ENCODE results near the gene EMILIN3. TPM values are rescaled to one million over a fixed set of nuclear protein-coding genes. Genes with fewer than 3 reads are reported as not detected.

EMILIN3 gene
- polyA plus RNA-seq, 2 of the 4 experiments (the other 2 are of a cell fraction), result 0.06 to 0.58 TPM

GRCh38 chr20:41406896-41407444 lies 40.4 kb upstream of the EMILIN3 start:
- no peaks in the 10 kb centered on the region for H3K4me1 ChIP-seq

GRCh38 chr20:41406353-41406752 lies 39.7 kb upstream of the EMILIN3 start:
- H3K4me3 ChIP-seq, result no peak overlapping the region
- no peak overlapping the region for H3K27ac ChIP-seq
- POLR2A ChIA-PET, result no interaction called here
- FAIRE-seq, result no peak
- no peaks in the 10 kb centered on the region for H3K4me1 ChIP-seq
- no peak for TF ChIP-seq RFX5 (IDR thresholded peaks at IDR 0.05)
- TF ChIP-seq USF2 (IDR thresholded peaks at IDR 0.05), result no peak
- no peak for TF ChIP-seq FOXS1 (CRISPR knock-in tag; IDR thresholded peaks at IDR 0.05)
- TF ChIP-seq CBX2 (IDR thresholded peaks at IDR 0.05; ENCODE audit: borderline replicate concordance, low read depth), result no peak
- TF ChIP-seq EHF (CRISPR knock-in tag; IDR thresholded peaks at IDR 0.05), result no peak
- TF ChIP-seq ZSCAN20 (CRISPR knock-in tag; IDR thresholded peaks at IDR 0.05), result no peak
- TF ChIP-seq HOXB13 (CRISPR knock-in tag; IDR thresholded peaks at IDR 0.05; ENCODE audit: low read depth), result no peak
- no peak for TF ChIP-seq E2F6 (IDR thresholded peaks at IDR 0.05; ENCODE audit: borderline replicate concordance, low read depth)
- no peak for TF ChIP-seq FOSL2 (IDR thresholded peaks at IDR 0.05)
- no peak for TF ChIP-seq FOSL2 (CRISPR knock-in tag; IDR thresholded peaks at IDR 0.05)
- WGBS (ENCODE audit: missing lambda C conversion rate), result 90% methylated on average over 10 of the region's 10 CpGs
- DNase-seq (ENCODE audit: low read depth in 1 of 2, low spot score in 1 of 2), result no peak
- H3K9me3 ChIP-seq, result no peaks in the 10 kb centered on the region
- CTCF ChIA-PET, result interaction anchor here (1.3 kb wide), 1 partner anchor 234 kb away, joined by 3 read pairs; no protein-coding TSS in a partner anchor
- no peak for ATAC-seq
- no peak overlapping the region for H3K4me2 ChIP-seq

More at GRCh38 chr20:41406896-41407444, 40.4 kb upstream of the EMILIN3 start:
- ATAC-seq, result no peak
- ChIA-PET POLR2A (no interaction called here), CTCF (interaction anchor here (1.3 kb wide), 1 partner anchor 234 kb away, joined by 3 read pairs; no protein-coding TSS in a partner anchor)
- no peak for TF ChIP-seq CHD2 (IDR thresholded peaks at IDR 0.05; ENCODE audit: low read length, partially characterized antibody)
- no peak for TF ChIP-seq HDAC2 (IDR thresholded peaks at IDR 0.05)
- no peak for TF ChIP-seq PBX3 (IDR thresholded peaks at IDR 0.05)
- TF ChIP-seq NPAS2 (CRISPR knock-in tag; IDR thresholded peaks at IDR 0.05; ENCODE audit: borderline replicate concordance), result no peak
- TF ChIP-seq REST (IDR thresholded peaks at IDR 0.05), result no peak
- TF ChIP-seq CHD4 (IDR thresholded peaks at IDR 0.05; ENCODE audit: borderline replicate concordance), result no peak
- TF ChIP-seq RARB (CRISPR knock-in tag; IDR thresholded peaks at IDR 0.05), result no peak
- TF ChIP-seq ZC3H11A (IDR thresholded peaks at IDR 0.05), result no peak
- DNase-seq (ENCODE audit: low read depth in 1 of 2, low spot score in 1 of 2), result no peak
- 91% methylated on average over 7 of the region's 7 CpGs for WGBS (ENCODE audit: missing lambda C conversion rate)
- Histone ChIP-seq H3K4me2 (no peak overlapping the region), H3K27ac (no peak overlapping the region), H3K9me3 (no peaks in the 10 kb centered on the region), H3K4me3 (no peak overlapping the region)
- FAIRE-seq, result no peak
